Central memory CD4-positive, alpha-beta T cell (primary cell): Measurements from ENCODE around the gene FXR1.
"Not testable (repeated sequence)": the region's sequence is repeated elsewhere in the genome, so short reads cannot be mapped to it uniquely, and the experiment has no call there.

ENCODE experiments used
- DNase-seq: peaks from one replicate; pipeline ENCODE4 v3.0.0; 2022
- total RNA-seq, 3 experiments: gene quantifications; one replicate each; lab custom pipeline; 2026; lab: John Stamatoyannopoulos, UW

The FXR1 gene
- 139 to 176 (median 147) reads per million in 3 experiments for total RNA-seq

DNA sequence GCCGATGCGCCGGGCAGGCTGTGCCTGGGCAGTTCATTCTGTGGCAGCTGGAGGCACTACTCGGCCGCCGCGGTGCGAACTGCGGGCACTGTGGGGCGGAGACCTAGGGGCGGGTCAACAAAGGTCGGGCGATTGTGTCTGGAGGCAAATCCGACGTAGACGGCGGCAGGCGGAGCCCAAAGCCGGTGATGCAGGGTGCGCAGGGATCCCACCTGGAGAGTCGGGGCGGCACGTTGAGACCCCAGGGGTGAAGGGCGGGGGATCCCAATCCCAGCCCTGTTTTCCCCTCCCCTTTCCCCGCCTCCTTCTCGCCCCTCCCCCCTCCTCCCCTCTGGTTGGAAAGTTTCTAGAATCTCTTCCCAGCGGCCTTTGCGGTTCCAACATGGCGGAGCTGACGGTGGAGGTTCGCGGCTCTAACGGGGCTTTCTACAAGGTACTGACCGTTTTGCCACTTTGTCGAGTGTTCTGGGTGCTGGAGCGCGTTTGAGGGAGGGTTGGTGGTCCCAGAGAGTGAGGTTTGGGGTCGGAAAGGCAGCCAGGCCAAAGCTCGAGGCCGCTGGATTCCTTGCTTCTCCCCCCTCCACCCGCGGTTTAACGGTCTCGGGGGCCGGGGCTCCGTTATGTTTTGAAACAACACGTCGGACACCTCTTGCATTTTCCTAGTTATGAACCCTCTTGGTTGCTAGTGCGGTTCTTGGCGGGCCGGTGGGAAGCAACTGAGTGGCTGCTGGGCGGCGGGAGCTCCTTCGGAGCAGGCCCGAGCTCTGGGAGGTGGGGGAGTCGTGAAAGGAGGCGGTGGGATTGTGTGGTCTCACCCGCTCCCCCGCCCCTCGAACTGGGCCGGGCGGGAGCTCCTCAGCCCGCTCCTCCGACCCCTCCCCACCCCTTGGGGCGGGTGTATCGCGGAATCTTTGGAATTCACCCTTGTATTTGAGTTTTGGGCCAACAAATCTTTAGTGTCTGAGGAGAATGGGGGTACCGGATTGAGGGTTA lies at the start of gene FXR1:
FXR1 (plus strand) TSS at position 367 of the 993 bp plus-strand sequence; CDS start at position 383, 16 bp downstream.
- DNase-seq, result peak; percentile 87

DNA sequence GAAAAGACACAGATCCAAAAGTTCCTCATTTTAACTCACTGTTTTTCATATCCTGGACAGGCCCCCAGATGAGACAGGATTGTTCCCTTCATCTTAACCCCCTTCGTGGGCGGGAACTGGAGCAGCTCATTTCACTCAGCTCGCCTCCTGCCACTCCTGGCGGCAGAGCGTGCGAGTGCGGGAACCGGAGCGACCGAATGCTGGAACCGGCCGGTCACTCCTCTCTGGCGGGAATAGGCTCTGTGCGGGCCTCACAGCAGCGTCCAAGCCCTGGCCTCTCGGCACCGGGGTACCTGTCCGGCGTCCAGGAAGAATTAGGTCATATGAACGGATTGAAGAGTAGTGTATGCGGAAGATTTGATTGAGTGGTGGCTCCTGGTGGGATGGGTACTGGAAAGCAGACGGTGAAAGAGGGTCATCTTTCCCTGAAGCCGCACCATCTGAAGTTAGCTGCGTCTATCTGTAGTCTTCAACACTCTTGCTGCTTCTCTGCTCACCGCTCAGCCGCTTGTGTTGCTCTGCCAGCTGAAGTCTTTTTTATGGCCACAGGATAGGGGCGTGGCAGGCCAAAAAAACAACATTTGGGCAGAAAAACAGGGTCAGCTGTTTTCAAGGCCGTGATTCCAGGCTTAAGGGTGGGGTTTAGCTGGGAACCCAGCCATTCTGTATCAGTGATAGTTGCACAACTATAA lies 42.3 kb upstream of the FXR1 start:
- no peak for DNase-seq

DNA sequence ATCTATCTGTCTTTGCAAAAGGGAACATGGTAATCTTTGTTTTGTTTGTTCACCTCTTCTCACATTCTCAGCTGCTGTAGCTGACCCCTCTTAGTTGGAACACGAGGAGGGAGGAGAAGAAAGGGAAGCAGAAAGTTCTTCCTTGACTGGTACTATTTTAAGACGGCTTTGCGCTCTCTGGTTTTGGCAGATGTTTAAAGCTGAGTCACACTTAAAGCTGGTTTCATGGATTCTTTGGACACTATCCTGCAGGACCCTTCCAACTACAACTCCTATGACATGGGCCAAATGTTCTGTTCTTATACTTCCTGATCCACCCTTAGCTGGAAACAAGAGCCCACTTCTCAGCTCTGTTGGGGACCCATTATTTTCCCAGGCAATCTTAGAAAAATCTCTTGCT lies 40.6 kb upstream of the FXR1 start:
- no peak for DNase-seq

DNA sequence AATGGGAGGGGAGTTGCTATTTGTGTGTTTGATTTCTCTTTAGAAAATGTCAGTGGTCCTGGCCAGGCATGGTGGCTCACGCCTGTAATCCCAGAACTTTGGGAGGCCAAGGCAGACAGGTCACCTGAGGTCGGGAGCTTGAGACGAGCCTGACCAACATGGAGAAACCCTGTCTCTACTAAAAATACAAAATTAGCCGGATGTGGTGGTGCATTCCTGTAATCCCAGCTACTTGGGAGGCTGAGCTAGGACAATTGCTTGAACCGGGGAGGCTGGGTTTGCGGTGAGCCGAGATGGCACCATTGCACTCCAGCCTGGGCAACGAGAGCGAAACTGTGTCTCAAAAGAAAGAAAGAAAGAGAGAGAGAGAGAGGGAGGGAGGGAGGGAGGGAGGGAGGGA lies 40.0 kb upstream of the FXR1 start:
- not testable (repeated sequence) for DNase-seq

DNA sequence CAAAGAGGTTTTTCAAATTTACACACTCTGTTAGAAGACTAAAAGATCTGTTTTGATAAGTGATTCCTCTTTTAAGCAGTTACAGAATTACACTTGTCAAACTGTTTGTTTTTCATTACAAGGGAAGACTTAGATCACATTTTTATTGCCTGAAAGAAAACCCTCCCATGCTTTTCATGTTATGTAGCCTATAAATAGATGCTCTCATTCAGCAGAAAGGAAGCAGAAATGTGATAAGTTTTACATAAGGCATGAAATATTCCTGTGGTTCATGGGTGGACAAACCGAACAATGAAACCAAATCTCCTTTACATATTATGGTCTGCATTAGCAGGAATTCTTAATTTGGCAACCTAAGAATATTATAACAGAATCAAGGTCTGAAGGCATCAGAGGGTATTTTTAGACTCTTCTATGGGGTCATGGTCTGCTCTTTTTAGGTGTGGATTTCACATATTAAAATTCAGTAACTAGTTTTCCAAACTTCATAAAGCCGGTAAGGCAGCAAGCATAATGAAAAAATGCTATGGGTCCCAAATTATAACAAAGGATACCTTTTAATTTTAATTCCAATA lies 37.3 kb upstream of the FXR1 start:
- no peak for DNase-seq

DNA sequence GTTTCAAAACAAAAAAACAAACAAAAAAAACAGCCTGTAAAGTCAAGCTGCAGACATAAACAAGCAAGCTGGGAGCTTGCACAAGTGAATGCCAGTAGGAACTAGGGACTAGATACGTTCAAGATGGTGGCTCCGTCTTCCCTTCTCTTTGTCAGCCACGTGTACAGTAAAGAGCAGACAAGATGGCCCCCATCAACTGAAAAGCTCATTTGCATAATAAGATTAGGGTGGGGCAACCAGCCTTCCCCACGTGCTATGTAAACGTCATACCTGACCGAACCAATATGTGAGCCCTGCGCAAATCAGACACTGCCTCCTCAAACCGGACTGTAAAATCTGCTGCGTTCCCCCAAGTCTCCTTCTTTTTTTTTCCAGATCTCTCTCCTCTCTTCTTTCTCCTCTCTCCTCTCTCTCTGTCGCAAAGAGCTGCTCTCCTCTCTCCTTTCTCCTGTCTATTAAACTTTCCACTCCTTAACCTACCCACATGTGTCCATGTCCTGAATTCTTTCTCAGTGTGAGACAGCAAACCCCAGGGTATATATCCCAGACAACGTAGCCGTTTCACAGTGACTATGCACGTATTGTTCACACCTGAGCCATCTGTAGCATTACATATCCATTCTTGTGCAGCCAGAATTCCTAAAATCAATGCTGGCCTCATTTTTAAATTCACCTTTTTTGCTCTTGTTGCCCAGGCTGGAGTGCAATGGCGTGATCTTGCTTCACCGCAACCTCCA lies 31.2 kb upstream of the FXR1 start:
- no peak for DNase-seq

DNA sequence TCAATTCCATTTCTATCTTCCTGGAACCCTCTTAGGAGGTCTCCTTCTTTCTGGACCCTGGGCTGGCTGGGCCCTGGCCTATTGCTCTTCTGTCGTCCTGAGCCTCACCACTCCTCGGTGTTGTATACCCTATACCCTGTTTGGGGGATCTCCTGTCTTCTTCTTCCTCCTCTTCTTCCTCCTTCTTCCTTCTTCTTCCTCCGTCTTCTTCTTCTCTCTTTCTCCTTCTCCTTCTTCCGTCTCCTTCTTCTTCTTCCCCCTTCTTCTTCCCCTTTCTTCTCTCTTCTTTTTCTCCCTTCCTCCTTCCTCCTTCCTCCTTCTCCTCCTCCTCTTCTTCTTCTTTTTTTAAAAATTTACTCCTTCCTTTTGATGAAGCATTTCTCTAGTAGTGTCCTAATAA lies 30.4 kb upstream of the FXR1 start:
- DNase-seq, result no peak

DNA sequence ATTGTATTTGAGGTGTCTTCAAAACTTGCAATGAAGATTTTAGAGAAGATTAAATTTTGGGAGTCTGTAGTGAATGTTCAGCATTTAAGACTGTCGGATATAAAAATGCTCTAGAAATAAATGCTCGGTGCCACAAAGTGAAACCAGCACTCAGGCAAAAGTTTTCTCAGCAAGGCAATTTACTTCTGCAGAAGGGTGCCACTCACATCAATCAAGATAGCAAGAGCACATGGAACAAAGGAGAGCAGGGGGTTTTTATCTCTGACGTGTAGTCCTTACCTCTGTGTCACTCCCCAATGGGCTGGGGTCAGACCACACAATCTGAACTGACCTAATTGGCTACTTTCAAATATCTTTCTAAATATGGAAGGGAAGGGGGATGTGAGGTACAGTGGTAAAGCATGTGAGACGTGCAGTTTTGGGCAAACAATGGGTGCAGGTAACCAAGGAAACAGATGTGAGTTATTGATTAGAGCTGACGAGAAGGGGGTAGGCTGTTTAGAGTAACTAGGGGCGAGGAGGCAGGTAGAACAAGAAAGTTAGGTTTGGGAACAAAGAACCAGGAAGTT lies 23.4 kb upstream of the FXR1 start:
- DNase-seq, result no peak

DNA sequence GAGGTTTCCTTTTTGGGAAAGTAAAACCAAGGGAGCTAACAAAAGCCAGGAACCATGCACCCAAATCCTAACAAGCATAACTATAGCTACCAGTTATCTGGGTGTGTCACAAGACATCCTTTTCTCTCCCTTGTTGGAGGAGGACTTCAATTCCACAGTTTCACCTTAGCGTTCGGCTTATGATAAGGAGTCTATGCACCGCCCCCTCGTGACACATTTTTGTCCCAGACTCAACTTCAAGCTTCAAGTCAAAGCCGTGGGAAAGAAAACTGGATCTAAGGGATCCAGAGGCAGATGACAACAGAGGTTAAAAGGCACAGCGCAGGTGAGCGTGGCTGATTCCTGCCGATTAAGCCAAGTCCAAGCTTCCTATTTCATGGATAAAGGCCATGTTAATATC lies 13.9 kb upstream of the FXR1 start:
- no peak for DNase-seq

DNA sequence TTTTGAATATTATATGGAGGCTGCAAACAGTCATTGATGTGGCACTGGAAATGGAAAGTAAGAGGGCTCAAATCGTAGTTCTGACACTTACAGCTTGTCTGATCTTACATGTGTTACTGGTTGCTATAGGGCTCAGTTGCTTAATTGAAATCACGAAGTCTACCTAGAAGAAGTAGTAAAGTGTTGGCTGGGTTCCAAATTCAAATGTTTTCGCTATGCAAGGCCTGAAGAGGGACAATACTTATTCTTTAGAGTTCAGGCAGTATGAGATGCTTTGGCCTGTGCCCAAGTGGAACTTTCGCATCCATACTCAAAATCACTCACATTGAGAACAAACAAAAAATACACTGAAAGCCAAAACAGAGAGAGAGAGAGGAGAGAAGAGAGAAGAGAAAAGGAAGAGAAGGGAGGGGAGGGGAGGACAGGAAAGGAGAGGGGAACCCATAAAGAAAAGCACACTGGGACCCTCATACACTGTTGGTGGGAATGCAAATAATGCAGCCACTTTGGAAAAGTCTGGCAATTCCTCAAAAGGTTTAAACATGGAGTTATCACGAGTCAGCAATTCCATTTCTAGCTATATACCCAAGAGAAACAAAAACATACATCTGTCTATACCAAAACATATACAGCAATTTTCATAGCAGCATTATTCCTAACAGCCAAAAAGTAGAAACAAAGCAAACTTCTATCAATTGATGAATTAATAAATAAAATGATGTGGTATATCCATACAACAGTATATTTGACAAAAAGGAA lies 2.9 kb upstream of the FXR1 start:
- DNase-seq, result no peak

DNA sequence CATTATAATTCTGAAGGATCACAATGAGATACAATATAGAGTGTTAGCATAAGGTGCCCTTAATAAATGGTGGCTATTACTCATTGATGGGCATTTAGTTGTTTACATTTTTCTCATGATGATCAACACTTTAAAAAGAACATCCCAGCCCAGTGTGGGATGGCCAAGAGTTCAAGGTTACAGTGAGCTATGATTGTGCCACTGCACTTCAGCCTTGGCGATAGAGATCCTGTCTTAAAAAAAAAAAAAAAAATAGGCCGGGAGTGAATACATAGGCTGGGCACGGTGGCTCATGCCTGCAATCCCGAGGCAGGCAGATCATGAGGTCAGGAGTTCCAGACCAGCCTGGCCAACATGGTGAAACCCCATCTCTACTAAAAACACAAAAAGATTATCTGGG lies 1.6 kb upstream of the FXR1 start:
- DNase-seq, result no peak

DNA sequence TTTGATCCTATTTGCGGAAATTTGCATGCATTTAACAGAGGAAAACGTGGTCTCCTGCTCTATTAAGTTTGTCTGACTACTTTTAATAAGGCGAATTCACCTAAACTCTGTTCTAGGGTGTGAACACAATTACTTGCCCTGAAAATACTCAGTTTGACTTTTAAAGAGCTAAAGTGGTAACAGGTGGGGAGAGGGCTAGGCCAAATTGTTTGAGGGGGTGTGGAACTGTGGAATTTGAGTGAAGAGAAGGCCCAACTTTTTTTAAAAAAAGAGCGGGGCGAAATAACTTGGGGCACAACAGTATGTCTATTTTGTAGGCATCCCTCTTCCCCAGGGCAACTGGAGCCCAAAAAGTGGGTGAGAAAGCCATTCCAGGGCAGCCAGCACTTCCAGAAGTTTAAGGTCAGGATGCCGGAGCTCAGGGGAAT lies 580 bp upstream of the FXR1 start:
- DNase-seq, result no peak

DNA sequence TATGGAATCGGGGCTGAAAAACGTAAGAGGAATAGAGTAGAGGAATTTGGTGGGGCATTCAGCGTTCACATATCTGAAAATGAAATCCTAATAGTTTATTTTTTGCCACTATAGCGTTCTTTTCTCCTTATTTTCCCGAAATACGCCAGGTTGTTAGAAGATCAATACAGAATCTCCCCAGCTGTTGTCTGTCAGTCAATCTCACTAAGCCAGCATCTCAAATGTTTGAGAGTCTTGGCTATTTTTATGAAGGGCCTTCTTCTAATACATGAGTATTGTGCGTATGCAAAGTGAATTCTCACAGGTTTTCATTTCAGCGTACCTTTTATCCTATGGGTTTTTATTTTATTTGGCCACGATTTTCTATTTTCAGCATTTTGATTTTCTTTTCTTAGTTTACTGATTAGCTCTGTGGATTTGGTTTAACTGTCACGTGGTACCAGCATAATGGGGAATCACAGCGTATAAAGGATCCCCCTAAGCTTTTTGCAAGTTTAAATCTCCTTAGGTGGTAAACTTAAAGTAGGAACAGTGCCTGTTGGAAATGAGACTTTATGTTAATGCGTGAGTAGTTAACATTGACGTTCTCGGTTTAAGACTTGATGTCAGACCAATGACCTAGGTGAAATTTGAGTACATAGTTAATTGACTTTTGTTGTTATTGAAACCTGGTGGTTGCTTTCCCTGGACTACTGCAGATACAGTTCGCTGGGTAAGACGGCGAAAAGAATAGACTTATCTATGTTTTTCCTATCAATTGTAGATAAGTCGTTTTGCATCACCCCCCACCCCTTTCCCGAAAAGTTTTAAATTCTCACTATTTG lies 1.3 kb downstream of the FXR1 start:
- no peak for DNase-seq

DNA sequence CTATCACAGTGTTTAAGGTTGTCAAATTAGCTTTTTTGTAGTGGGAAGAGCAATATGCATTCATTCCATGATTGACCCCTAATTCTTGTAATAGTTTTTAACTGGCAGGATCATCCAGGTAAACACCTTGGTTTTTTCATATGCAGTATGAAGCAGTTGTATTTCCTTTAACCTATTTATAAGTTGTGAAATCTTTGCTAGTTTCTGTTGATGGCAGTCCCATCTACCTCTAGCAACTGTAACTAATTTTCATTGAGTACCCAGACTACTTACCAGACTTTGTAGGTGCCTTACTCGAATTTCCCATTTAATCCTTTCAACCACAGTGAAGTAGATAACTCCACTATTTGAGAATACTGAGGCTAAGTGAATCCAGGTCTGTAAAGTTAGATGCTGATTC lies 6.1 kb downstream of the FXR1 start:
- DNase-seq, result no peak

DNA sequence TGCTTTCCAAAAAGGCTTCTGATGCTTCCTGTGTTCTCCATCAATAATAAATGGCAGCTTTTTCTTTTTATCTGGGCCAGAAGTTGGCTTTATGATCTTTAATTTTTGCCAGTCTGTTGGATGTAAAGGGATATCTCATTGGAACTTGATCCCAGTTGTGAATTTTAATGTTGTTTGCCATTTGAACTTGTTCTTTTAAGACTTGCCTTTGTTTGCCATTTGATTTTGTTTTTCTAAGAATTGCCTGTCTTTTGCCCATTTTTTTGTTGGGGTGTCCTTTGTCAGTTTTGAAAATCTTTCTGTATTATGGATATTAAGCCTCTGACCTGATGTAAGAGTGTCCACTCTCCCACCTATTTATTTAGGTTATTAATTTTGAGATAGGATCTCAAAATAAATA lies 9.8 kb downstream of the FXR1 start:
- no peak for DNase-seq

DNA sequence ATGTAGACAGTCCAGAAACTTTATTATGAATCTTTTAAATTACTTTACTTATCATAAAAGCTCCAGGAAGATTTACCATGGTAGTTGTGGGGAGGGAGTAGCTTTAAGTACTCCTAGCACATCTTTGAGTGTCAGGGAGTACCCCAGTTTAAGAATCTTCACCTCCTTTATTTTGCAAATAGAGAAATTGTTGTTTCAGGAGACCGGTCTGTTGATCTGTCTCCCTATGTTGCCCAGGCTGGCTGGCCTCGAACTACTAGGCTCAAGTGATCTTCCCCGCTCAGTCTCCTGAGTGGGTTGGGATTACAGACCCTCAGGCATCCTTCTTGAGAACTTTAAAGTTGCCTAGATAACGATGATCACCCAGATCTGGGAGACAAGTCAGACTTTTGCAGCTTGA lies 11.1 kb downstream of the FXR1 start:
- DNase-seq, result no peak

DNA sequence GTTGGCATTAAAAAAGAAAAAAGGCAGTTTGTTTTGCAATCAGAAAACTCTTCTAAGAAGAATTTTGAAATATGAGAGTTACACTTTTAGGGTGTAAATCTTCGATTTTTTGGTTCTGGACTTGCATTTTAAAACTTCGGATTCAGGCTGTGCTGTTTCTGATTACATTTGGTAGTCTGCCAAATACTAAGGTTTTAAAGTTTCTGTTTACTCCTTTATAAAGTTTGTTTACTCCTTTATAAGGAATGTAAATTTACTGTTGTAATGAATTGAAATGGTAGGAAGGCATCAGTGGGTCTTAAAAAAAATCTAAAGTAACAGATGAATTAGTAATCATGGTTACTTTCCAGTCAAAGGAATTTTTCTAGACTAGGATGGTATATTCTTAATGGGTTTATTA lies 14.1 kb downstream of the FXR1 start:
- no peak for DNase-seq

DNA sequence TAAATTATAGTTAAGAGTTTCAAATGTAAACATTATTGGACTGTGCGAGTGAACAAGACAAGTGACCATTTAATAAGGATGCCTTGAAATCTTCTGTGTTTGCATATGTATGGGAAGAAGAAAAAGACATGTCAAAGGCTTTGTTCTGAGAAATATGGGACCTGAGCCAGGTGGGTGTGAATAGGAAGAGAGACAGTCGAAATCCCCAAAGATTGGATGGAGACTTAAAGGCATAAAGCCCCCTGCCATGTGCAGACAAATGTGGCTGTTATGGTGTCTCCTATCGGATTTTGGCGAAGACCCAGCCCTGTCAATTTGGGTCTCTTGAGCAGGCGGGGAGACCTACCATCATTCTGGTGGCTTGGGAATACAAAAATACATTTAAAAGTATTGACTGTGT lies 16.9 kb downstream of the FXR1 start:
- DNase-seq, result no peak

DNA sequence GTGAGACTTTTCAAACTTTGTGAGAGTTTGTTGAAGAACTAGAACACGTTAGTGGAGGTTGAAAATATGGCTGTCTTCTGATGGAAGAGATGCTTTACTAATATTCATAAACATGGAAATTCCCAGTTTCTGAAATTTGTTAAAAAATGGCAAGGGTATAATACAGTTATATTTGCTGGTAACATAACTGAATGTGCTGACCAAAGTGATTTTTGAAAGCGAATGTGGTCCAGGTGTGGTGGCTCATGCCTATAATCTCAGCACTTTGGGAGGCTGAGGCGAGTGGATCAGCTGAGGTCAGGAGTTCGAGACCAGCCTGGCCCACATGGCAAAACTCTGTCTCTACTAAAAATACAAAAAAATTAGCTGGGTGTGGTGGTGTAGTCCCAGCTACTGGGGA lies 18.1 kb downstream of the FXR1 start:
- DNase-seq, result no peak

DNA sequence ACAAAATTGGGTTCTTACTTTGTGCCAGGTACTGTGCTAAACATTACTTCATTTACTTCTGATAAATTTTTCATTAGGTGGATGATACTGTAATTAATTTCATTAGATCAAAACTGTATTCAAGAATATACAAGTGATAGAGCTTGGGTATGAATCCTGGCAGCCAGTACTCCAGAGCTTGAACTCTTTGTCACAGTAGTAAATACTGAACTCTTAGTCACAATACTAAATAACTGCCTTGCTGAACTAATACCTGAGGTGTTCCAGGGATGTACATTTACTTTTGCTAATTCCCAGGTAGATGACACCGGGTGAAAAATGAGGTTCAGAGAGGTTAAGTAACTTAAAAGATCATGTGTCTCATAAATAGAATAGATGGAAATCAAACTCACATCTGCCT lies 20.3 kb downstream of the FXR1 start:
- DNase-seq, result no peak

DNA sequence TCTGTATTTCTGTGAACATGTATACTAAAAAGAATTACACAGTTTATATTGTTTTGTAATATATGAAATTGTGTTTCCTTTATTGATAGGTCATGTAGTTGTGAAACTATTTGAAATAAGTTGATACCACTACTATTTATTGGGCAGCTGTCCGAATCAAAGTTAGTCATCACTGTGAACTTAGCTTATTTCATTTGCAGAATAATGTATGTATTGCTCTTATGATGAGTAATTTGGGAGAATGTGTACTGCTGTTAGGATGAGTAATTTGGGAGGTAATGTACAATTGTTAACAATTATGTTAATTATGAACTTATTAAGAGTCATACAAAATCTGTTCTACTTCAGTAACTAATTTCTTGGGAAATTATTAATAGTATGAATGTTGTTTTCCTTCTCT lies 22.2 kb downstream of the FXR1 start:
- no peak for DNase-seq
